GM21619 (cell line): ENCODE results near the gene GNG14.
"Not testable (repeated sequence)": the region's sequence is repeated elsewhere in the genome, so short reads cannot be mapped to it uniquely, and the experiment has no call there.

Source experiments
- ATAC-seq: cut with Tn5 transposase; IDR thresholded peaks from one replicate; pipeline ENCODE4 v1.9.1; 2021; ENCODE audit not compliant: unreplicated experiment

GNG14 gene

DNA sequence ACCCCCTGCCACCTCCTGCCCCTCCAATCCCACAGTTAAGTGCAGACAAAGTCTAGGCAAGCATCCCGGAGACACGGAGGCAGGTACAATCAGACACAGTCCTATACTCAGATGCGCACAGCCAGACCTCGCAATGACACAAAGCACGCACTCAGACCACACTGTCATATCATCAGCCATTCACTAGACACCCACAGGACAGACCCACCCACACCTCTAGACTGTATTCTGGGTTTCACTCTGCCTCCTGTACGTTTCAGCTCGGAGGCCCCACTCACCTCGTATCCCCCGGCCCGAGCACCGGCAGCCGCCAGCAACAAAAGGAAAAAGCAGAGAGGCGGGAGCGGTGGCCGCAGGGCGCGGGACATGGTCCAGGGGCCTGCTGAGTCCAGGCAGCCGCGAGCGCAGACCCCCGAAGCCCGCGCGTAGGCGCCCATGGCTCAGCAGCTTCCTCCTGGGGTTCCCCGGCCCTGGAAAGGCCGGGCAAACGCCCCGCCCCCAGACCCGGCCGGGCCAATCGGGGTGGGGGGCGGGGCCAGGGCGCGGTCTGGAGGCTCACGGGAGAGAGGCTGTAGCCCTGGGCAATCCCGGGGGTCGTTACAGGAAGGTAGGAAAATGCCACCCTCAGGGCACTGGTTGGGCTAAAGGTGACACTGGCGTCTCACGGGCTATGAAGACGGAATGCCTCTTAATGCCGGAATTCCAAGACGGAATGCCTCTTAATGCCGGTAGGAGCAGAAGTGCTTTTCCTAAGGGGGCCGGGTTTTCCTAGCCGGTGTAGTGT lies 21.3 kb upstream of the GNG14 start, which contains the start of the genes MAN2B1 and WDR83:
Gene MAN2B1 (minus strand): TSS at position 478 of the 784 bp plus-strand sequence. CDS start 41 bp downstream, at position 437.
Gene WDR83 (plus strand): TSS at position 543 of the 784 bp plus-strand sequence. CDS start 2,984 bp downstream, outside the sequence.
- peak; percentile 40 for ATAC-seq

DNA sequence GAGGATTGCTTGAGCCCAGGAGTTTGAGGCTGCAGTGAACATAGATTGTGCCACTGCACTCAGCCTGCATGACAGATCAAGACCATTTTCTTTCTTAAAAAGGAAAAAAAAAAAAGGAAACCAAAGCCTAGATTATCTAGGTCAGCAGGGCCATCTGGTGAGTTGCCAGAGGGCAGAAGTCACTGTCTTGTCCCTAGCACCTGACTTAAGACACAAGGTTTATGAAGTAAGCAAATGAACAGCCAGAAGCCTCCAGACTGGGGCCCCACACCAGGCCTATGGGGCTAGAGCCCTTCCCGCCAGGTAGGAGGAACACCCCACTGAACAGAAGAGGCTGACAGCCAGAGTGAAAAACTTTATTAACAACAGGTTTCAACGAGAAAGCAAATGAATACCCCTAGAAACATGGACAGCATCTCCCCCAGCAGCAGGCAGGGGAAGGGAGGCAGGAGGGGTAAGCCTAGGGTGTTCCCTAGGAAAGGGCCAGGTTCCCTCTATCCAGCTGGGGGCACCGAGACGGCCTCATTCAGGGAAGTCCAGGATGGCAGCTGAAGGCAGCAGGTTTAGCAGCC lies 20.0 kb upstream of the GNG14 start:
- ATAC-seq = no peak

DNA sequence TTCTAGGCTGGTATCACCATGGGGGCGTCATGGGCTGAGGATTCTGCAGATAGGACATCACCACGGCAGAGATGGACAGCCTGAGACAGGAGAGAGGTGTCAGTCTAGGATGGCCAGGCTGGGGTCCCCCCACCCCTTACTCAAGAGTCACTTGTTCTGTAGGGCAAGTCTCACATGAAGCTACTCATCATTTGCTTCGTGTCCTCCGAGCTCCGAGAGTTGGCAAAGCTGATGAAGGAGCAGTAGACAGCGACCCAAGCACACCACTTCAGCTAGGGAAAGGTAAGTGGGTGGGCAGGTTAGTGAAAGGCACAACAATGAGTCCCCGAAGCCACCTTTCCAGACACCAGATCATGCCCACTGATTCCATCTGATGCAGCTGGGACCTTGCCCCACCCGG lies 19.5 kb upstream of the GNG14 start:
- no peak for ATAC-seq

DNA sequence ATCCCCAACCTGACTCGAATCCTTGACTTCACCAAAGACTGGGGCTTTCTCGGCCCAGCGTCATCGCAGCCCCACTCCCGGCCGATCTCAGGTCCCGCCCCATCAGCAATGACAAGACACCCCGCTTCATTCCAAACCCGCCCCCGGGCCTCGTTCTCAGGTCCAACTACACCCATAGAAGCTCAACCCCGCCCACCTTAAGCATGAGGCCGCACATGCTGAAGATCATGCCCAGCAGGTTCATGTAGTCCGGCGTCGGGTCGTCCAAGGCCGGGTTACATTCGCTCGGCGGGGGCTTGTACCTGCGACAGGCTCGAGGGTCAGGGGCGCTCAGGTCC lies 18.9 kb upstream of the GNG14 start:
- no peak for ATAC-seq

DNA sequence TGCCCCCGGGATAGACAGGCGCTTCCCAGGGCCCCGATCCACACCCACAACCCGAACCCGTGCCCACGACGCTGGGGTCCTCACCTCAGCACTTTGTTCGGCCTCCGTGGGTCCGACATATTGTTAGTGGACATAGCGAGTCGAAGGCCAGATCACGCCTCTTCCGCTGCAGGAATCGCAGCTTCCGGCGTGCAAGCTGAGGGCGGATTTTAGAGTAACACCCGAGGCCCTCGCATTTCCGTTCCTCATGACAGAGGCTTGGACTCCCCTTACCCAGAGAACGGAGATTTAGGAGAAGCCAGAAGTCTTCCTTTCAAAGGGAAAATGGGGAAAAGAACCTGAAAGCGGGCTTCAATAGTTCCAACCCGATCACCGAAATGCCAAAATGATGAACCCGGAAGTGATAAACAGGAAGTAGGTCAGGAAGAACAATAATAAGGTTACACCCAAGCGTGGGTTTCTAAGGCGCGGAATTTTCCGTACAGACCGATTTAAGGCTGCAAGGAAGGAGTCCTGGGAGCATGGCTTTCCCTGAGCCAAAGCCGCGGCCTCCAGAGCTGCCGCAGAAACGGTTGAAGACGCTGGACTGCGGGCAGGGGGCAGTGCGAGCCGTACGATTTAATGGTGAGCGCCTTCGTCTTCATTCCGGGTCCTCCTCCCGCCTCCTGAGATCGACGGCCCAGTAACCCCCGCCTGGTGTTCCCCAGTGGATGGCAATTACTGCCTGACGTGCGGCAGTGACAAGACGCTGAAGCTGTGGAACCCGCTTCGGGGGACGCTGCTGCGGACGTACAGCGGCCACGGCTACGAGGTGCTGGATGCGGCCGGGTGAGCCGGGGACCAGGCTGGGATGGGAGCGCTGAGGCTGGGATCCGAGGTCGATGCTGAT lies 18.3 kb upstream of the GNG14 start:
- ATAC-seq = no peak

DNA sequence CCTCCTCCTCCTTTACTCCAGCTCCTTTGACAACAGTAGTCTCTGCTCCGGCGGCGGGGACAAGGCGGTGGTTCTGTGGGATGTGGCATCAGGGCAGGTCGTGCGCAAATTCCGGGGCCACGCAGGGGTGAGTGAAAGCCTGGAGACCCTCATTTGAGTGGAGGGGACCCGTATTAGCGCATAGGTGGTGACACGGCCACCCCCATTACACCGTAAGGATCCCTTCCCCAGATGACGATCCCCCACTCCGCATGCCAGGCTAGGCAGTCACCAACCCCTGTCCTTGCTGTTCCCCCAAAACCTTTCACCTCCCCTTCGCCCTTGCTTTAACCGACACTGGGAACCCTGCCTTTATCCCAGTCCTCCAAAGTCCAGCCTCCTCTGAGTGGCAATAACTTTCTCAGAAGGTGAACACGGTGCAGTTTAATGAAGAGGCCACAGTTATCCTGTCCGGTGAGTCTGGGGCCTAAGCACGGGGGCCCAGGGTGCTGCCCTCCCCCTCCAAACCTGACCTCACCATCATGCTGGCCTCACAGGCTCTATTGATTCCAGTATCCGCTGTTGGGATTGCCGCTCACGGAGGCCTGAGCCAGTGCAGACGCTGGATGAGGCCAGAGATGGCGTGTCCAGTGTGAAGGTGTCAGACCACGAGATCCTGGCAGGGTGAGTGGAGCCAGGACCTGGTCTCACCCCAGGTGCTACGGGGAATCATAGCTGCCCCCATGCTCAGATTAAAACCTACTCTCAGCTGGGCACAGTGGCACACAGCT lies 17.5 kb upstream of the GNG14 start:
- ATAC-seq = no peak

DNA sequence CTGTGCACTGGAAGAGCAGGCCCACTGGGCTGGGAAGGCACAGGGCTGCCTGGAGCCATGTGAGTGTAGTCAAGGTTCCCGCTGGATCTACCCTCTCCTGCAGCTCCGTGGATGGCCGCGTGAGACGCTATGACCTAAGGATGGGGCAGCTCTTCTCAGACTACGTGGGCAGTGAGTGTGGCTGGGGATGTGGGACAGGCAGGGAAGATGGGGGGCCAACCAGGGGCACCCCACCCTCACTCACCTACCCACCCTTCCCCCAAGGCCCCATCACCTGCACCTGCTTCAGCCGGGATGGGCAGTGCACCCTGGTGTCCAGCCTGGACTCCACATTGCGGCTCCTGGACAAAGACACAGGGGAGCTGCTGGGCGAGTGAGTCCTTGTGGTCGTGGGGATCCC lies 15.1 kb upstream of the GNG14 start:
- ATAC-seq = no peak

DNA sequence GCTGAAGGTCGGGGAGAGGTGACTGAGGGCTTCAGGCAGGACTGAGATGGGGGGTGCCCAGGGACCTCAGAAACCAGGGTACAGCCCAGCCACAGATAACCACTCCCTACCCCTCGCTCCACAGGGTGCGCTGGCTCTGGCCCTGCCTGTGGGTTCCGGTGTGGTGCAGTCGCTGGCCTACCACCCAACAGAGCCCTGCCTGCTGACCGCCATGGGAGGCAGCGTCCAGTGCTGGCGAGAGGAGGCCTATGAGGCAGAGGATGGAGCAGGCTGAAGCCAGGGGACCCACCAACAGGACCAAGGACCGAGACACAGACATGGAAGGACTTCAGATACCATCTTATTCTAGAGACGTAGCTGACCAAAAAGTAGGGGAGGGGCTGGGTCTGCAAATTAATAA lies 12.4 kb upstream of the GNG14 start:
- ATAC-seq = no peak

DNA sequence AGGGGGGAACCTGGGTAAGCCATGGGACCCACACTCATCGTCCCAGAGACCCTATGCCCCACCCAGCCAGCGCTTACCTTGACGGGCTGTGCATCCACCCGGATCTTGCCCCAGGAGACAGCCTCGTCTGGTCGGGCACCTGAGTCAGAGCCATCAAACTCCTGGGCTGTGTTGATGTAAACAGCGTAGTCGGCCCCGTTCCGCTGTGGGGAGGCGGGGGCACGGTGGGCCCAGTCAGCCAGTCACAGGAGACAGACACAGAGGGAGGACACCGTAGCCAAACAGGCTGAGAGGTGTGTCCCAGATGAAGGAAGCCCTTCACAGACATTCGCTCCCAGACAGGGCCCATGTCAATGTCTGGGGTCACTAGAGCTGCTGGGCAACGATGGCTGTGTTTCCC lies 11.9 kb upstream of the GNG14 start:
- ATAC-seq = no peak

DNA sequence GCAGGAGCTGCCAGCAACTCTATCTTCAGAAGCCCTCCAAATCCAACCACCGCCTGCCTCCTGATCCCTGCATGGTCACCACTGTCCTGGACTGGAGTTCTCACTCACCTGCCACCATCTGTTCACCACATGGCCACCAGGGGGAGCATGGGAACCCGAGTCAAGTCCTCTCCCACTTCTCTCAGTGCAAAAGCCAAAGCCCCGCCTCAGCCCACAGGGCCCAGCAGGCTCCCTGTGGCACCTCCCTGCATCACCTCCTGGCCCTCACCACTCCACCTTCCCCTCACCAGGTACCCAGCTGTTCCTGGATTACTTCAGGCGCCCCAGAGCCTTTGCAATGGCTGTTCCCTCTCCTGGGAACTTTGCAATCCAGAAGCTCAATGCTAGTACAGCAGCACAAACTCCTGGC lies 11.4 kb upstream of the GNG14 start:
- no peak for ATAC-seq

DNA sequence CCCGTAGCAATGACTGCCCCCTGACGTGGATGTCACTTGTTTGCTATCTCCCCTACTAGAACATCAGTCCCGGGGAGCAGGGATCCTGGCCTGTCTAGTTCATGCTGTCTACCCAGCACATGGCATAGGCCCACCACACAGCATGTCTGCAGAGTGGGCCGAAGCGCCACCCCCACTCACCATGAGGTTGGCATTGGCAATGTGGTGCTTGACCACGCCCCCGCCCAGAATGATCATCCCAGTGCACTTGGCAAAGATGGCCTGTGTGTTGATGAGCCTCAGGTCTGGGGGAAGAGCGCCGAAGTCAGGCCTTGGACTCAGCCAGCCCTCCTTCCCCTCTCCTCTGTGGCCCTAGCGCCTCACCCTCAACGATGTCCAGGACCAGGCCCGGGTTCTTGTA lies 10.9 kb upstream of the GNG14 start:
- no peak for ATAC-seq

DNA sequence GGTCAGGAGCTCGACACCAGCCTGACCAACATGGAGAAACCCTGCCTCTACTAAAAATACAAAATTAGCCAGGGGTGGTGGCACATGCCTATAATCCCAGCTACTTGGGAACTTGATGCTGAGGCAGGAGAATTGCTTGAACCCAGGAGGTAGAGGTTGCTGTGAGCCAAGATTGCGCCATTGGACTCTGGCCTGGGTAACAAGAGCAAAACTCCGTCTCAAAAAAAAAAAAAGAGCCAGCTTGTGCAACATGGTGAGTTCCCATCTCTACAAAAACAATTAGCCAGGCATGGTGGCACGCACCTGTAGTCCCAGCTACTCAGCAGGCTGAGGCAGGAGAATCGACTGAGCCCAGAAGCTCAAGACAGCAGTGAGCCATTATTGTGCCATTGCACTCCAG lies 9.8 kb upstream of the GNG14 start:
- ATAC-seq = not testable (repeated sequence)

DNA sequence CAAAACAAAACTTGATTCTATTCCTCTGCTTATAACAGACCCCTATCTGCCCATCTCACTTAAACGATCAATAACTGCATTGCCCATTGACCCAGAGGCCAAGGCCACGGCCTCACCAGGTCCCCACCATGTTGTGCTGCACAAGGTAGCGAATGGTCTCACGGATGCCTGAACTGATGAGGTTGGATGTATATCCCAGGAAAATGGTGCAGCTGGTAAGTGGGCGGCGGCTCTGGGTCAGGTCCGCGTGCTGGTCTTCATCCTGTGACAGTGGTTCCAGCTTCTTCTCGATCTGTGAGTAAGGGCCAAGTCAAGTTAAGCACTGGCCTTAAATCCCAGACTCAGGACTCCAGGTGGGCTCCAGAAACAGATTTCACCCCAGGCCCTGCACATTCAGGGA lies 7.8 kb upstream of the GNG14 start:
- no peak for ATAC-seq

DNA sequence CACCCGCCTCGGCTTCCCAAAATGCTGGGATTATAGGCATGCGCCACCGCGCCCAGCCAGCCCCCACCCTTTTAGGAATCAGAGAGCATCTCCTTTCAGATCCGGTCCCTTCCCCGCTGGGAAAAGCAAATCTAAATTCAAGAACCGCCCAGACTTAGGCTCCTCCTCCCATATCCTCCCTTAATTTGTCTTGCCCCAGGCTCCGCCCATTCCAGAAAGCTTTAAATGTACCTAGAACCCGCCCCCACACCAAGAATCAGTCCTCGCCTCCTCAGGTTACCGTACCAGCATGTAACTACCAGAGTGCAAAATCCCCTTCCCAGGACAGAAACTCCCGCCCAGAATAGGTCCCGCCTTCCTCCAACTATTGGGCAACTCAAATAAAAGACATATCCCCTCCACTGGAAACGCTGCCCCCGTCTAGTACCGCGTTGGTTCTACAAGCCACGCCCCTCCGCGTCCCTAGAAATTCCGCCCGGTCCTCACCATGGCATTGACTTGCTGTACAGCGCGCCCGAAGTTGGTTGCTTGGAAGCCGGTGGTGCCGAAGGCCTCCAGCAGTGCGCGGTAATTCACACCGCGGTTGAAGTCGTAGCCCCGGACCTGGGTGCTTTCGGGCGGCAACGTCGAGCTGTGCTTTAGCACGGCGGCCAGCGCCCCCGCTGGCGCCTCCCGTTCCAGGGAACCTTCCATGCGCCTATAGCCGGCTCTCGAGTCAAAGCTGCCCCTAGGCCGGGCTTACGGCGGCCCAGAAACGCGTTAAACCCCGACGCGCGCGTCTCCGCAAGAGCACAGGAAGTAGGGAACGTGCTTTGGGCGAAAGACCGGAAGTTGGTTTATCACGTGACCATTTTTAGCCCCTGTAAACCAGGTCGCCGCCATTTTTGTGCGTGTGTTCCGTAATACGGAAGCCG lies 6.5 kb upstream of the GNG14 start, which contains the start of gene DHPS:
Gene DHPS (minus strand): TSS at position 807 of the 914 bp plus-strand sequence. CDS start 114 bp downstream, at position 693.
- ATAC-seq = peak; percentile 55

DNA sequence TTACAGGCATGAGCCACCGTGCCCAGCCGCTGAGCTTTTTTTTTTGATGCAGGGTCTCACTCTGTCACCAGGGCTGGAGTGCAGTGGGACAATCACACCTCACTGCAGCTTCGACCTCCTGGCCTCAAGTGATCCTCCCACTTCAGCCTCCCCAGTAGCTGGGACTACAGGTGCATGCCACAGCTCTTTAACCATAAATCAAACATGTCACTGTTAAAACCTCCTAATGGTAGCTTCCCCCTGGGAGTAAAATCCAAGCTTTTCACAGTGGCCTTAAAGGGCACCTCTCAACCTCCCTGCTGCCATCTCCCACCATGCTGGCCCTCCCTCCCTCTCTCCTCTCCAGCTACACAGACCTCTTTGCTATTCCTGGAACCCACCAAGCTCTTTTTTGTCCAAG lies 2.0 kb upstream of the GNG14 start:
- no peak for ATAC-seq

DNA sequence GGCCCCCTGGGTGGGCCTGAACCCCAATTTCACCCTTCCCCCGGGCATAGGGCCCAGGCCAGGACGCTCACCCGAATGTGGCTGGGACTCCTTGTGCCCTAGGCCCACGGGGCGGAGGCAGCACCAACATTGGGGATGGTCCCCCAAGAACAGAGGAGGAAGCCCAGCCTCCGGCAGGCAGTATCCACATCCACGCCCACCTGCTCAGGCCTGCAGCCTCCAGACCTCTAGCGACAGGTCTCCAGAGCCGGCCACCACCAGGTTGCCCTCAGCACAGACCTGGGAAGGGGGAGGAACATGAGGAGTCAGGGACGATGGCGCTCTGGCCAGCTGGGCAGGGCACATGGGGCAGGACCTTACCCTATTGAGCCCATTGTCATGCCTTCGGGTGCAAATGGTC lies 1.2 kb downstream of the GNG14 start:
- no peak for ATAC-seq

DNA sequence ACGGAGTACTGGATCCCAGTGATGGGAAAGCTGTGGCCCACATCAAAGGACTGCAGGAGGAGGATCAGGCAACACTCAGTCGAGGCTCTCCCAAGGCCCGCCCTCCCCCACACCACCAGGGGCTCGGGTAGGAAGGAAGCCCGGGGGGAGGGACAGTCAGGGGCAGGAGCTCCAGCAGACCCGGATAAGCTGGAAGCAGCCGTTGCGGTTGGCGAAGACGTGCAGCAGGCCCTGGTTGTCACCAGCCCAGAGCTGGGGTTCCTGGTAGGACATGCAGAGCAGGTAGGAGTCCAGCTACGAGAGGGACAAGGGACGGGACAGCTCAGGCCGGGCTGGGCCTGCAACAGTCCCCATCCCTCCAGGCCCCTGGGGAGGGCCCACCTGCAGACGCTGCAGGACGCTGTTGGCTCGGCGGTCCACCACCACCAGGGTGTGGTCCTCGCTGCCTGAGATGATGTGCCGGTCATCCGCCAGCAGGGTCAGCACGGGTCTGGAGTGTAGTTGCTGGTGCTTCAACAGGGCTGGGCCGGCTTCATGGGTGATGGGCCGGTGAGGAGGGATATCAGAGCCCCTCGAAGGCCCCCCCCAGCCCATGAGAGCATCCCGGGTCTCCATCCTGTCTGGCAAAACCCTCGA lies 1.9 kb downstream of the GNG14 start:
- no peak for ATAC-seq

DNA sequence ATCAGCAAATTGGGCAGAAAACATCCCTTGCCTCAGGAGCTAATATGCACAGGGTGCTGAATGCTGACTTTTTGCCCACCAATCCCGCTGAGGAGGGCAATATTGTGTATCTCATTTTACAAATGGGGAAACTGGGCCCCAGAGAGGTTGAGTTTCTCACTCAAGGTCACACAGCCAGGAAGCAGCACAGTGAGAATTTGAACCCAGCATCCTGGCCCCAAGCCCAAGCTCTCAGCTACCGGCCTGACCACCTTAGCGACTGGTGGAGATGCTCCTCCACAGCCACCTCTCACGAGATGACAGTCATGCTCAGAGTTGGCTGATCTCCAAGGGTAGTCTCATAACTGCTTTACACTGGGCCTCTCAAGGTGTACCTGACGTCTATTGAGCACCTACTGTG lies 5.2 kb downstream of the GNG14 start:
- ATAC-seq = no peak

DNA sequence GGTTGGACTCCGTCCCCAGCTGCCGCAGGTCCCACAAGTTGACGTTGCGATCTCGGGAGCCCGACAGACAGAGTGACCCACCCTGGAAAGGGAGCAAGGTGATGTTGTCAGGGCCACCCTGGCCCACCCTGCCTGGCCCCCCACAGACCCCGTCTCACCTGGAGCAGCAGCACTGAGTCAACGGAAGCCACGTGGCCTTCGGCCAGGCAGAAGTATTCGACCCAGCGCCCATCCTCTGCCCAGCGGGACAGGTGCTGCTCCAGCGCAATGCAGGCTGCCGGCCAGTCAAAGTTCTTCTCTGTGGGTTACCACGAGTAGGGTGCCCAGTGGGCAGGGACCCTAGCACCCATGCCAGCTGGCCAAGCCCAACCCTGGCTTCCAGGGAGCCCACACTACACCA lies 6.8 kb downstream of the GNG14 start:
- ATAC-seq = no peak
